Neural cell (in vitro differentiated cells): Measurements from ENCODE around the gene KREMEN1.

ENCODE experiments used
- TAF1 ChIP-seq: IDR thresholded peaks from 2 replicates; pipeline ENCODE4 v1.6.1; 2012; ENCODE audit warnings: low read depth
- TF ChIP-seq, protein P1 (sequence below): fragments of 450-650 bp; IDR thresholded peaks from 2 replicates; pipeline ENCODE4 v1.5.1; 2014; ENCODE audit warnings: antibody characterized with exemption, mild to moderate bottlenecking, moderate library complexity; ENCODE audit not compliant: poor library complexity, severe bottlenecking

DNA sequence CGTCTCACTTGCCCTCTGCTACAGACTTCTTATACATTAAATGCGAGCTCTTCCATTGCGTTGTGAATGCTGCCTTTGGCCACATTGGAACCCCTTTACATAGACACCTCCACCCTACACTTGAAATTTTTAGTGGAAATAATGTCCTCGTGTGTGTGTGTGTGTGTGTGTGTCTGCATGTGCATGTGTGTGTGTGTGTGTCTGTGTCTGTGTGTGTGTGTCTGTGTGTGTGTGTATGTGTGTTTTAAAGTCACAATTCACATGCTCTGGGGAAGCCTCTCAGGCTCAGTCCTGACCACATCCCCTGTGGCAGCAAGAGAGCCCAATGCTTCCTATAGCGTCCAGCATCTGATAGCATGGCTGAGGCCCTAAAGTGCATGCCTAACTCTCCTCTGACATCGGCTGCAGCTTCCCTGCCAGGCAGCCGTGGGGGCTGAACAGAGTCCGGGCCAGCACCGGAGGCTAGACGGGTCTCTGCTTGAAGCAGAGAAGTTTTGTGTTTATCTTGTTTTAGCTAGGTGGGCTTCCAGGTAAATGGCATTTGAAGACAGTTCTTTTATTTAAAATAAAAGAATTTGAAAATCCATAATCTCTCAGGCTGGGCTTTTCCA is 68.3 kb downstream of the KREMEN1 start:
- no peak for TF ChIP-seq TAF1
- TF ChIP-seq, protein P1, sequence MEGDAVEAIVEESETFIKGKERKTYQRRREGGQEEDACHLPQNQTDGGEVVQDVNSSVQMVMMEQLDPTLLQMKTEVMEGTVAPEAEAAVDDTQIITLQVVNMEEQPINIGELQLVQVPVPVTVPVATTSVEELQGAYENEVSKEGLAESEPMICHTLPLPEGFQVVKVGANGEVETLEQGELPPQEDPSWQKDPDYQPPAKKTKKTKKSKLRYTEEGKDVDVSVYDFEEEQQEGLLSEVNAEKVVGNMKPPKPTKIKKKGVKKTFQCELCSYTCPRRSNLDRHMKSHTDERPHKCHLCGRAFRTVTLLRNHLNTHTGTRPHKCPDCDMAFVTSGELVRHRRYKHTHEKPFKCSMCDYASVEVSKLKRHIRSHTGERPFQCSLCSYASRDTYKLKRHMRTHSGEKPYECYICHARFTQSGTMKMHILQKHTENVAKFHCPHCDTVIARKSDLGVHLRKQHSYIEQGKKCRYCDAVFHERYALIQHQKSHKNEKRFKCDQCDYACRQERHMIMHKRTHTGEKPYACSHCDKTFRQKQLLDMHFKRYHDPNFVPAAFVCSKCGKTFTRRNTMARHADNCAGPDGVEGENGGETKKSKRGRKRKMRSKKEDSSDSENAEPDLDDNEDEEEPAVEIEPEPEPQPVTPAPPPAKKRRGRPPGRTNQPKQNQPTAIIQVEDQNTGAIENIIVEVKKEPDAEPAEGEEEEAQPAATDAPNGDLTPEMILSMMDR, result no peak
